Measurements from ENCODE around the gene ERC2. TPM values are rescaled to one million over a fixed set of nuclear protein-coding genes. Genes with fewer than 3 reads are reported as not detected.

The ERC2 gene
- total and polyA plus RNA-seq, 9 donors = 1.2 to 9.4 (median 5.4) TPM

DNA sequence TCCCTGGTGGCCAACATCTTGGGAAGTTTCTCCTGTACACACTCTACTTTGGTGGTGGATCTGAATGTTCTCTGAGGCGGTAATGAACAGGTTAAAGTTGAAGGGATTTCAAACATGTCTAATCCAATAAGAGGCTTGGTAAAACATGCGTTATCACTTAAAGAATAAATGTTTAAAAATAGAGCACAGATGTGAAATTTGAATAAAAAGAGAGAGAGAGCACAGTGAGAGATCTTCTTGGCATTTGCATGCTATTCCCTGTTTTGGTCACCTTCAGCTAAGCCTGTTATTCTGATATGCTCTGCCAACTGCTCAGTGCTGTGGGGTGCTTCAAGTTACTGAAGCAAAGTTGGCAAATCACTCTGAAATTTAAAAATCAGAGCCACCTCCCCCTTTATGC, 743.4 kb downstream of the ERC2 start:
- intact Hi-C loops (cut with DNase I) = loop anchor here in 1 of 4 donors (10.0 kb wide), 1 partner anchor 240 kb away; the partner anchor contains the start of gene WNT5A
- no peaks in the 10 kb centered on the region for H3K27me3 ChIP-seq
- no peak overlapping the region for H3K27ac ChIP-seq
- no peak overlapping the region for H3K4me3 ChIP-seq
- WGBS, 3 donors = 47 to 57% (median 55%) methylated on average over 2 of the region's 2 CpGs
- TF ChIP-seq, protein P1, sequence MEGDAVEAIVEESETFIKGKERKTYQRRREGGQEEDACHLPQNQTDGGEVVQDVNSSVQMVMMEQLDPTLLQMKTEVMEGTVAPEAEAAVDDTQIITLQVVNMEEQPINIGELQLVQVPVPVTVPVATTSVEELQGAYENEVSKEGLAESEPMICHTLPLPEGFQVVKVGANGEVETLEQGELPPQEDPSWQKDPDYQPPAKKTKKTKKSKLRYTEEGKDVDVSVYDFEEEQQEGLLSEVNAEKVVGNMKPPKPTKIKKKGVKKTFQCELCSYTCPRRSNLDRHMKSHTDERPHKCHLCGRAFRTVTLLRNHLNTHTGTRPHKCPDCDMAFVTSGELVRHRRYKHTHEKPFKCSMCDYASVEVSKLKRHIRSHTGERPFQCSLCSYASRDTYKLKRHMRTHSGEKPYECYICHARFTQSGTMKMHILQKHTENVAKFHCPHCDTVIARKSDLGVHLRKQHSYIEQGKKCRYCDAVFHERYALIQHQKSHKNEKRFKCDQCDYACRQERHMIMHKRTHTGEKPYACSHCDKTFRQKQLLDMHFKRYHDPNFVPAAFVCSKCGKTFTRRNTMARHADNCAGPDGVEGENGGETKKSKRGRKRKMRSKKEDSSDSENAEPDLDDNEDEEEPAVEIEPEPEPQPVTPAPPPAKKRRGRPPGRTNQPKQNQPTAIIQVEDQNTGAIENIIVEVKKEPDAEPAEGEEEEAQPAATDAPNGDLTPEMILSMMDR (IDR thresholded peaks at IDR 0.05) = no peak
- TF ChIP-seq EP300 (IDR thresholded peaks at IDR 0.05) = no peak
- TF ChIP-seq POLR2A (IDR thresholded peaks at IDR 0.05) = no peak
- peaks cover 1% of the 10 kb centered on the region for H3K4me1 ChIP-seq (ENCODE audit: insufficient read depth)
- H3K36me3 ChIP-seq = no peaks in the 10 kb centered on the region
- H3K9me3 ChIP-seq = no peaks in the 10 kb centered on the region
- DNase-seq = no peak

DNA sequence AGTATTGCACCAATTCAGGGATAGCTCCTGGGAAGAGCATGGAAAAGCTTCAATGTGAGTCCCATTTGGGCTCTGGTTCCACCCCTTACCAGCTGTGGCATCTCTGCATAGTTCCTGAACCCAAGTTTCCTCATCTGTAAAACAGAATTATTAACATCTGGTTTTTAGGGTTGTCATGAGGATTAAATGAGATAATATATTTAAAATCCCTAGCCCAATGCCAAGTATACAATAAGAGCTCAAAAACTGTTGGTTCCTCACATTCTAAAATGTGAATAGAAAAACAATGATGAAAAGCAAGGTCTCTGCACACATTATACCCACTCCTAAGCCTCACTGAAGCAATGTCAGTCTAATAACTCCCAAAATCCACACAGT, 743.9 kb downstream of the ERC2 start:
- Histone ChIP-seq H3K9me3 (no peaks in the 10 kb centered on the region), H3K4me3 (no peak overlapping the region), H3K27ac (no peak overlapping the region), H3K36me3 (no peaks in the 10 kb centered on the region), H3K4me1 (ENCODE audit: insufficient read depth) (peaks cover 1% of the 10 kb centered on the region), H3K27me3 (no peaks in the 10 kb centered on the region)
- DNase-seq = no peak
- no peak for TF ChIP-seq POLR2A (IDR thresholded peaks at IDR 0.05)
- intact Hi-C loops (cut with DNase I) = loop anchor here in 1 of 4 donors (10.0 kb wide), 1 partner anchor 240 kb away; the partner anchor contains the start of gene WNT5A

DNA sequence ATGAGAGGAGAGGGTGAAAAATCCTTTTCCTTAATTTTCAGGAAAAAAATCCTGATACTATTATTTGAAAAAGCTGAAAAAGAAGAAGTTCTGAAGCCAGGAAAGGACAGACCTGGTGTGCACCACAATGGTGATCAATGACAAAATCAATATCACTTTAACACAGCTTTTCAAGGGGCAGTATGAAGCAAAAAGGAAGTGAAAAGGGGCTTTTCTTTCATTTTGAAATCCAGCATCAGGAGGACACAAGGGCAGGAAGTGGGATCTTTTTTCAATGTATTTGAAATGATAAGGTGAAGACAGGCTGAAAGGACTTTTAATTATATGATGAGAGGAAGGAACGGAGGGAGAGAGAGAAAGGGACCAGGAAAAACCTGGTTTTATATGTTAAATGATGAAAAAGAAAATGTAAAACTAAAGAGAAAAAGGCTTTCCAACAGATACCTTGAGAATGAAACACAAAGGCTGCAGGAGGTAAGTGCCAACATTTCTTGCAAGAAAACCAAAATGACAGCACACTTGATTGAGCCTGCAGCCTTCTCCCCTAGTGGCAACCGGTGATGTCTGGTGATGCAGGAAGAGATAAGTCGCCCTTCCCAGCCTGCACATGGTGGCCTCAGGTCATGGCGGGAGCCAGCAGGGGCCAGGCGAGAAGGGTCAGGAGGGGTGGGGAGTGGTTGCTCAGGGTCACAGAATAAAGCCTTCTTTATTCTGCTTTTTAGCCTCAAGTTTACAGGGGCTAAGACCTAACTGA, 744.4 kb downstream of the ERC2 start:
- intact Hi-C loops (cut with DNase I) = loop anchor here in 1 of 4 donors (10.0 kb wide), 1 partner anchor 239 kb away; the partner anchor contains the start of gene WNT5A
- TF ChIP-seq, protein P1 (IDR thresholded peaks at IDR 0.05) = no peak
- TF ChIP-seq EP300 (IDR thresholded peaks at IDR 0.05) (no peak), POLR2A (IDR thresholded peaks at IDR 0.05) (no peak)
- 79 to 89% (median 84%) methylated on average over 5 of the region's 5 CpGs for WGBS, 3 donors

GRCh38 chr3:55721716-55722484, 746.4 kb downstream of the ERC2 start:
- peak in 3 of 5 donors; percentile 21 to 38 (median 28) for DNase-seq
- Histone ChIP-seq H3K4me1 (ENCODE audit: insufficient read depth) (peaks cover 6% of the 10 kb centered on the region), H3K27ac (no peak overlapping the region), H3K27me3 (no peaks in the 10 kb centered on the region), H3K36me3 (no peaks in the 10 kb centered on the region), H3K4me3 (no peak overlapping the region), H3K9me3 (no peaks in the 10 kb centered on the region)
- 51 to 60% (median 57%) methylated on average over 5 of the region's 5 CpGs for WGBS, 3 donors
- TF ChIP-seq POLR2A (IDR thresholded peaks at IDR 0.05) = no peak
- TF ChIP-seq, protein P1 (IDR thresholded peaks at IDR 0.05) = peak in 1 of 3 donors; percentile 22
- intact Hi-C loops (cut with DNase I) = loop anchor here in 1 of 4 donors (10.0 kb wide), 1 partner anchor 237 kb away; the partner anchor contains the start of gene WNT5A

More for the DNA sequence above, 744.4 kb downstream of the ERC2 start:
- H3K4me3 ChIP-seq = no peak overlapping the region
- H3K27me3 ChIP-seq = no peaks in the 10 kb centered on the region
- DNase-seq = no peak
- H3K27ac ChIP-seq = no peak overlapping the region
- H3K9me3 ChIP-seq = no peaks in the 10 kb centered on the region
- H3K36me3 ChIP-seq = no peaks in the 10 kb centered on the region
- H3K4me1 ChIP-seq (ENCODE audit: insufficient read depth) = peaks cover 1% of the 10 kb centered on the region

Measured in ovary (tissue), 9 donors.